Measurements from ENCODE around the gene SERPINB6.
"Not testable (repeated sequence)": the region's sequence is repeated elsewhere in the genome, so short reads cannot be mapped to it uniquely, and the experiment has no call there.

The SERPINB6 gene

DNA sequence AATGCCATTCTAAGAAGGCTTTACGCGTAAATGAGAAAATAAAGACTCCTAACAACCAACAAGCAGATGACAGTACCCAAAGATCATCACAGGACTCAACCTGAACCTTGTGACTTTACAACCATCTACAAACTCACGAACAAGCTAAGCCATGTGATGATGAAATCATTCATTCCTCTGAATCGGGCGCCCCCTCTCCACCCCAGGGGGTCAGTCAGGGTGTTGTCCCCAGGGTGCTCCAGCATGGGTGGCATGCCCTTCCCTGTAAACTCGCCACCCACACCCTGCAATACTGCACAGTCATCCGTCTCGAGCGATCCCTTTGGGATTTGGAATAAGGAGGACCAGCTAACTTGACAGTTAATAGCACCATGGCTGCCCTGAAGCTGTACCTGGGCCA lies 12.6 kb downstream of the SERPINB6 start:
- no peak for DNase-seq (ENCODE audit: low spot score)

- no peak for DNase-seq (ENCODE audit: low spot score)
Measured at GRCh38 chr6:2958331-2958711, 13.0 kb downstream of the SERPINB6 start.

- DNase-seq (ENCODE audit: low spot score): no peak
Measured at GRCh38 chr6:2957696-2958330, 13.6 kb downstream of the SERPINB6 start.

DNA sequence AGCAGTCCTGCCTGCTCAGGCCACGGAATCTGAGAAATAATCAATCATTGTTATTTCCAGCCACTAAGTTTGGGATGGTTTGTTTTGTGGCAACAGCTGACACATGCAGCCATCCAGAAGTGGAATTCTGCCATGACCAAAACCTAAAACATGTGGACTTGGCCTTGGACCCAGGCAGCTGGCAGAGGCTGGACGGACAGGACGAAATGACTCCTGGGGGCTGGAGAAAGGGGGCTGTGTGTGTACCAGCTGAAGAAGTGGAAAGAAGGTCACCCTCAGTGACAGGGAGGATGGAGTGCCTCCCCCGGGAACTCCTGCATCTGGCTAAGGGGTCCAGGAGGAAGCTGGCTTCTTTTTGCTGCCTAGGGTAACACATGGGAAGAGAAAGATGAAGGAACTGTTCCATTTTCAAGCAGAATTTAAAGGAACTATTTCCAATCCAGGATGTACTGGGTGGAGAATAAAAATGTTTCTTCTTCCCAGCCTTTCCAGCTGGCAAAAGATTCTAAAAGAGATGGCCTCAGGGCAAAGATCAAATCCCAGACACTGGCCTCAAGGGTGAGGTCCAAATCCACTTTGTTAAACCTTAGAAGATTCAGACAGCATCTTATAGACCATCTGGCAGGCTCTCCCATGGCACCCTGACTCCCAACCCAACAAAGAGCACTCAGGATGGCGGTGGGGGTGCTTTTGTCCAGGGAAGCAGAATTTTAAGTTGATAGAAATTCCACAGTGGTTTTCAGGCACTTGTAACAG lies 14.3 kb downstream of the SERPINB6 start:
- DNase-seq (ENCODE audit: low spot score): no peak

GRCh38 chr6:2953098-2953497 lies 18.3 kb downstream of the SERPINB6 start:
- DNase-seq (ENCODE audit: low spot score): no peak

GRCh38 chr6:2952557-2953095 lies 18.7 kb downstream of the SERPINB6 start:
- peak; percentile 92 for DNase-seq (ENCODE audit: low spot score)

- no peak for DNase-seq (ENCODE audit: low spot score)
Measured at GRCh38 chr6:2951728-2952127, 19.6 kb downstream of the SERPINB6 start.

- no peak for DNase-seq (ENCODE audit: low spot score)
Measured at GRCh38 chr6:2950713-2951112, 20.7 kb downstream of the SERPINB6 start.

DNA sequence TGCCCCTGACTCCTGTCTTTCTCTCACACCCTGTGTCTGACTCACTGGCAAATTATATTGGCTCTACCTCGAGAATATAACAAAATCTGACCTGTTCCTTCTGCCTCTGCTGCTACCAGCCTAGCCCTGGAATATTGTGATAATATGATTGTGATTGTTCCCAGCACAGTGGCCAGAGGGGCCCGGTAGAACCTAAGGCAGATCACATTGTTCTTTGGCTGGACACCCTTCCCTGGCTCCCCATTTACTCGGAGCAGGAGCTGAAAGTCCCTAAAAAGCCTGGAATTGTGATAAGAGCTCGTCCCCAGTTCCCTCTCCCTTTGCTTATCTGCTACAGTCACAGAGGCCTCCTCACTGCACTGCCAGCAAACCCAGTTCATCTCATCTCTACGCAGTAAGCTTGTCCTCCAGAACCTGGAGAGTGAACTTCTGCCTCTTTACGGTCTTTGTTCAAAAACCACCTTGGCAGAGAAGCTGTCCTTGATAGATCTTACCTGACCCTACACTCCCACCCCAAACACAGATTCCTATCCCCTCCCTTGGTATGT lies 21.8 kb downstream of the SERPINB6 start:
- DNase-seq (ENCODE audit: low spot score): no peak

- DNase-seq (ENCODE audit: low spot score): no peak
Measured at GRCh38 chr6:2949121-2949520, 22.2 kb downstream of the SERPINB6 start.

DNA sequence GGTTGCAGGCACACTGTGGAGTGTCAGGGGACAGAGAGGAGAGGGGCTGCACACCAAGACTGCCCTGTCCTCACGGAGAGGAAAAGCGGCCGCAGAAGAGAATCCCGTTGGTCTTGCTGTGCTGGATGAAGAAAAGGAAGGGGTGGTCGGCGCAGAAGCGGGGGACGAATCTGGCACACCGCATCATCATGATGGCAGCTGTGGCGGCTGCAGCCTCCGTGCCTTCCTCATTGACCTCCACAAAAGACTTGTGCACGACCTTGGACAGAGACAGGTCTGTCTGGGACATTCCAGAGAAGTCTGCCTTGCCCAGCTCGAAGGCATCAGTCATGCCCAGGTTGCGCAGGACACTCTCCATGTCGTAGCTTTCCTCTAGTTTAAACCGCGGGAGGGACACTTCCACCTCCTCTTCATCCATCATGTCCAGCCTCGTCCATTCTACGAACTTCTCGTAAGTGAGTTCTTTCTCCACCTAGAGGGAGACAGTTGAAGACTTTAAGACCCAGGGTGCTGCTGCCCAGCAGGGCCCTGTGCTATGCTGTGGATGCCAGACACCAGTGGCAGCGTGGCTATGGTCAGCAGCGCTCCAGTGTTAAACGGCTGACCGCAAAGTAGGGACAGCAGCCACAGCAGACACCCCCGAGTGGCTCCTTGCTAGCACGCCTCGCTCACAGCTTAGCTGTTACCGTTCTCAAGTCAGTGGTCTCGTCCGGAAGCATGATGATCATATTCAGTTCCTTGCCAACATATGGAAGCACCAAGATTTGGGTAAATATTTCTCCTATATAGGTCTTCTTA lies 22.9 kb downstream of the SERPINB6 start:
- DNase-seq (ENCODE audit: low spot score): no peak

- DNase-seq (ENCODE audit: low spot score): no peak
Measured at GRCh38 chr6:2947445-2947844, 23.9 kb downstream of the SERPINB6 start.

- DNase-seq (ENCODE audit: low spot score): no peak
Measured at GRCh38 chr6:2945153-2945452, 26.3 kb downstream of the SERPINB6 start.

DNA sequence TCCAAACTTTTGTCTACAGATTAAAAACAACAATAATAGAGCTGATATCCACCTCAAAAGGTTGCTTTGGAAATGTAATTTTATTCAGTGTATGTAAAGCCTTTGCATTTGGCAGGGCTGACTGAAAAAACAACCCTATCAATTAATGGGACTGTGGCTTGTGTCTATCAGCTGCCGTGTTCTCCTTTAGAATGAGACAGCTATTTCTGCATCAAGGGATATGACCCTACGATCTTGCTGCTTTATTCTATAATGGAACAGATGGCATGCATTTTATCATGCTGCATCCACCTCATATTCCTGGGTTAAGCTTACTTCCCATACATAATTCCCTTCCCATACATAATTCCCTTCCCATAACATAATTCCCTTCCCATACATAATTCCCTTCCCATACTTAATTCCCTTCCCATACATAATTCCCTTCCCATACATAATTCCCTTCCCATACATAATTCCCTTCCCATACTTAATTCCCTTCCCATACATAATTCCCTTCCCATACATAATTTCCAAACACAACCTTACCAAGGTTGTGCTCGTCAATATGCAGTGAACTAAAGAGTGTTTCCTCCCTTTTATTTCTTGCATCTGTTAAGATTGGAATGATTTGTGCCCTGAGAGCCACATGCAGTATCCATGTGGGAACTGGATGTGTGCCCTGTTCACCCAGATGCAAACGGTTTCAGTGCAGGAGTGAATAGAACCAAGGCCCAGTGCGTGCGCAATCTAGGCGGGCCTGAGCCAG lies 26.8 kb downstream of the SERPINB6 start:
- no peak for DNase-seq (ENCODE audit: low spot score)

DNA sequence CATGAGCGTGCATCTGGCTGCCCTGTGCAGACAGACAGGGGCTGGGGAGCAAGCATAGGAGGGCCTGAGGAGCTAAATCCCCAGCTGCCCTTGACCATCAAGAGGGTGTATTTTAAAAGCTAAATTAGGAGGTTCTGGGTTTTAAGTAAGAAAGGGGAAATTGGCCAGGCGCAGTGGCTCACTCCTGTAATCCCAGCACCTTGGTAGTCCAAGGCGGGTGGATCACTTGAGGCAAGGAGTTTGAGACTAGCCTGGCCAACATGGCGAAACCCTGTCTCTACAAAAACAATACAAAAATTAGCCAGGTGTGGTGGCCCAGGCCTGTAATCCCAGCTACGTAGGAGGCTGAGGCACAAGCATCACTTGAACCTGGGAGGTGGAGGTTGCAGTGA lies 27.8 kb downstream of the SERPINB6 start:
- no peak for DNase-seq (ENCODE audit: low spot score)

GRCh38 chr6:2942914-2943563 lies 28.3 kb downstream of the SERPINB6 start:
- no peak for DNase-seq (ENCODE audit: low spot score)

- not testable (repeated sequence) for DNase-seq (ENCODE audit: low spot score)
Measured at GRCh38 chr6:2942116-2942515, 29.3 kb downstream of the SERPINB6 start.

DNA sequence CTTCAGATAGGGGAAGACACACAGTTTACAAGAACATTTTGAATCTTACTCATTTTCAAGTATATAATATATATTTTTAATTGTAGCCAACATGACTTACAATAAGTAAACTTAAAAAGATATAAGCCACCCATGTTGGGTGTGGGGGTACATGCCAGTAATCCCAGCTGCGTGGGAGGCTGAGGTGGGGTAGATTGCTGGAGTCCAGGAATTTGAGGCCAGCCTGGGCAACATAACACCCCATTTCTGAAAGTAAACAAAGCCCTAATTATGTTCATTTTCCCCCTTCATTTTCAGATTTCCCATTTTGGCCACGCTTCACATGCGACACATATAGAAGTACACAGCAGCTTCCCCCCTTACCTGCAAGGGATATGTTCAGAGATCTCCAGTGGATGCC lies 30.5 kb downstream of the SERPINB6 start:
- DNase-seq (ENCODE audit: low spot score): no peak

GRCh38 chr6:2940010-2940850 lies 31.1 kb downstream of the SERPINB6 start:
- DNase-seq (ENCODE audit: low spot score): no peak

DNA sequence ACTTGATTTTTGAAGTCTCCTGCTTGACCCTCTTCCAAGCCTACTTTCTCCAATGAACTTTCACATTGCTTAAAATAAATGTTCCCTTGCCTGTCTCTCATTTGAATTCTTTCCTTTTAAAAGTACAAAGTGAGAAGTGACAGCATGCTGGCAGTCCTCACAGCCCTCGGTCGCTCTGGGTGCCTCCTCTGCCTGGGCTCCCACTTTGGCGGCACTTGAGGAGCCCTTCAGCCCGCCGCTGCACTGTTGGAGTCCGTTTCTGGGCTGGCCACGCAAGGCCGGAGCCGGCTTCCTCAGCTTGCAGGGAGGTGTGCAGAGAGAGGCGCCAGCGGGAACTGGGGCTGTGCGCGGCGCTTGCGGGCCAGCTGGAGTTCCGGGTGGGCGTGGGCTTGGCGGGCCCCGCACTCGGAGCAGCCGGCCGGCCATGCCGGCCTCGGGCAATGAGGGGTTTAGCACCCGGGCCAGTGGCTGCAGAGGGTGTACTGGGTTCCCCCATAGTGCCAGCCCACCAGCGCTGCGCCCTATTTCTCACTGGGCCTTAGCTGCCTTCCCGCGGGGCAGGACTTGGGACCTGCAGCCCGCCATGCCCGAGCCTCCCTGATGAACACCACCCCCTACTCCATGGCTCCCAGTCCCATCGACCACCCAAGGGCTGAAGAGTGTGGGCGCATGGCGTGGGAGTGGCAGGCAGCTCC lies 31.9 kb downstream of the SERPINB6 start:
- DNase-seq (ENCODE audit: low spot score): no peak
